ENCODE measurements around the gene OTUB2. TPM values are rescaled to one million over a fixed set of nuclear protein-coding genes. Genes with fewer than 3 reads are reported as not detected.

The OTUB2 gene
- total and polyA plus RNA-seq, 2 of the 8 experiments (the other 6 are each of a cell fraction or from before 2014, with no cell fraction given) = 2.2 to 4.2 TPM

DNA sequence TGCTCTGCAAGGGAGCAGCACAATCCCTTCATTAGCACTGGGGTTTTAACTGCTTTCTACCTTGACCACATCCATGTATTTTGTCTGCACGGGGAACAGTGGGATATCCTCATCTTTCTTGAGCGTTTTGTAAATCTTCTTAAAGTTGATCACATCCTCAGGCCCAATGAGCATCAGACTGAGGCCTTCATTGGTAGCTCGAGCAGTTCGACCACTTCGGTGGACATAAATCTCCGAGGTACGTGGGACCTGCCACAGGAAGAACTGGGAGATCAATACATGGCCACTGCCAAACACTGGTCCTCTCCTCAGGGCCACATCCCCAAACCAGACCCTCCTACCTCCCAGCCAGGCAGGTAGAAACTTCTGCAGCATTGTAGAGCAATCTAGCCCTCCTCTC, 28.8 kb downstream of the OTUB2 start:
- no peak overlapping the region for H3K9ac ChIP-seq (replicated peaks in 1 of 4; ENCODE audit: extremely low read depth in 1 of 4, low read depth in 3 of 4, low read length in 3 of 4)
- H3K23me2 ChIP-seq (ENCODE audit: low read depth, low read length) = no peaks in the 10 kb centered on the region
- no peaks in the 10 kb centered on the region for H3K79me2 ChIP-seq (ENCODE audit: control insufficient read depth in 1 of 2, insufficient read depth in 2 of 2, low read length in 2 of 2)
- H3K56ac ChIP-seq (replicated peaks; ENCODE audit: insufficient read length, low read depth, low read length) = no peak overlapping the region
- no peaks in the 10 kb centered on the region; a peak in 1 of 7 replicates for H3K4me1 ChIP-seq (replicated peaks in 1 of 4; ENCODE audit: control insufficient read depth in 3 of 4, insufficient read depth in 4 of 4, low read length in 3 of 4)
- H3K9me3 ChIP-seq (ENCODE audit: insufficient read depth in 2 of 2, low read depth in 1 of 2, low read length in 1 of 2) = no peaks in the 10 kb centered on the region
- H3K23ac ChIP-seq (ENCODE audit: insufficient read length) = no peak overlapping the region
- no peak overlapping the region for H2AK5ac ChIP-seq (ENCODE audit: low read depth, low read length)
- no peak overlapping the region for H3K4me3 ChIP-seq (ENCODE audit: extremely low read depth in 1 of 4, insufficient read depth in 2 of 4, low read depth in 3 of 4, low read length in 4 of 4)
- no peak overlapping the region for H3K4ac ChIP-seq (replicated peaks; ENCODE audit: insufficient read length, low read depth, low read length)
- H2BK12ac ChIP-seq (ENCODE audit: low read depth, low read length) = no peak overlapping the region
- no peak overlapping the region for H2BK120ac ChIP-seq (replicated peaks; ENCODE audit: low read depth, low read length)
- TF ChIP-seq, protein P1, sequence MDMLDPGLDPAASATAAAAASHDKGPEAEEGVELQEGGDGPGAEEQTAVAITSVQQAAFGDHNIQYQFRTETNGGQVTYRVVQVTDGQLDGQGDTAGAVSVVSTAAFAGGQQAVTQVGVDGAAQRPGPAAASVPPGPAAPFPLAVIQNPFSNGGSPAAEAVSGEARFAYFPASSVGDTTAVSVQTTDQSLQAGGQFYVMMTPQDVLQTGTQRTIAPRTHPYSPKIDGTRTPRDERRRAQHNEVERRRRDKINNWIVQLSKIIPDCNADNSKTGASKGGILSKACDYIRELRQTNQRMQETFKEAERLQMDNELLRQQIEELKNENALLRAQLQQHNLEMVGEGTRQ (IDR thresholded peaks at IDR 0.05; ENCODE audit: low read length) = no peak
- TF ChIP-seq TAF1 (IDR thresholded peaks at IDR 0.05; ENCODE audit: low read depth, low read length) = no peak
- TF ChIP-seq, protein P2, sequence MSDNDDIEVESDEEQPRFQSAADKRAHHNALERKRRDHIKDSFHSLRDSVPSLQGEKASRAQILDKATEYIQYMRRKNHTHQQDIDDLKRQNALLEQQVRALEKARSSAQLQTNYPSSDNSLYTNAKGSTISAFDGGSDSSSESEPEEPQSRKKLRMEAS (IDR thresholded peaks at IDR 0.05) = no peak
- TF ChIP-seq TCF12 (IDR thresholded peaks at IDR 0.05; ENCODE audit: low read depth, low read length) = no peak
- no peak for TF ChIP-seq GABPA (IDR thresholded peaks at IDR 0.05; ENCODE audit: borderline replicate concordance, insufficient read depth, low read length)
- TF ChIP-seq CBX8 (IDR thresholded peaks at IDR 0.05; ENCODE audit: borderline replicate concordance, low read depth, low read length) = no peak
- H3K27ac ChIP-seq (ENCODE audit: low read depth, low read length) = no peak overlapping the region
- H3K4me2 ChIP-seq (ENCODE audit: insufficient read depth in 1 of 2, low read depth in 2 of 2, low read length in 2 of 2) = no peak overlapping the region
- FAIRE-seq = no peak
- peaks cover 30 to 82% (median 61%) of the 10 kb centered on the region in 4 experiments for H3K36me3 ChIP-seq (ENCODE audit: control insufficient read depth in 2 of 4, insufficient read depth in 4 of 4, low read length in 3 of 4)
- H2BK5ac ChIP-seq (ENCODE audit: low read depth, low read length) = no peak overlapping the region
- ChIA-PET CTCF (ENCODE audit: partially characterized antibody) (interaction anchor here (1.7 to 17.4 kb wide), 5 partner anchors 11 to 251 kb away, joined by 4 to 148 read pairs (median 27); no protein-coding TSS in a partner anchor), POLR2A (ENCODE audit: partially characterized antibody) (no interaction called here)
- DNase-seq (ENCODE audit: low read depth in 1 of 2, low spot score in 2 of 2) = no peak
- H2BK15ac ChIP-seq (ENCODE audit: low read length) = no peak overlapping the region
- H4K5ac ChIP-seq (ENCODE audit: insufficient read length, low read depth, low read length) = no peak overlapping the region
- no peak overlapping the region for H3K14ac ChIP-seq (ENCODE audit: insufficient read length)
- no peak overlapping the region for H4K91ac ChIP-seq (replicated peaks; ENCODE audit: insufficient read length, low read length)
- H2AFZ ChIP-seq (ENCODE audit: low read length) = no peak overlapping the region
- WGBS, 2 experiments (ENCODE audit: extremely low coverage in 1 of 2, insufficient coverage in 1 of 2, insufficient read length in 1 of 2, insufficient replicate concordance in 2 of 2, low coverage in 1 of 2, low lambda C conversion rate in 2 of 2, missing lambda C conversion rate in 1 of 2) = 85% methylated on average over 7 of the region's 7 CpGs; no CpG with 5 or more reads in 1 of the 2 experiments
- H3K18ac ChIP-seq (ENCODE audit: extremely low read depth, low read length) = no peak overlapping the region
- no peak overlapping the region for H4K8ac ChIP-seq (ENCODE audit: extremely low read depth, insufficient read depth, low read length)
- no peak overlapping the region for H2BK20ac ChIP-seq (ENCODE audit: low read length)
- no peaks in the 10 kb centered on the region for H3K27me3 ChIP-seq (replicated peaks in 1 of 4; ENCODE audit: control insufficient read depth in 3 of 4, extremely low read depth in 1 of 4, insufficient read depth in 3 of 4, low read length in 3 of 4)
- no peaks in the 10 kb centered on the region; the same call in 1 of the 2 replicates for H3K79me1 ChIP-seq (ENCODE audit: low read depth, low read length)
- peaks cover 1 to 6% of the 10 kb centered on the region in 2 experiments for H4K20me1 ChIP-seq (replicated peaks in 1 of 2; ENCODE audit: control insufficient read depth in 1 of 2, insufficient read depth in 2 of 2, low read length in 2 of 2)

All from H1 (cell line).